Natural killer cell treated with Interleukin-12 subunit alpha and Interleukin-12 subunit beta and Interleukin-15 and Interleukin-18, amount 100 ng/mL, for 72 hours (primary cell): ENCODE data around the gene PTPN1. TPM values are rescaled to one million over a fixed set of nuclear protein-coding genes. Genes with fewer than 3 reads are reported as not detected.

Experiments
- ATAC-seq, 2 donors: fragments of 150-1000 bp; cut with Tn5 transposase in 1 of 2; sonication (Bioruptor Pico), chemical (Tn5 transposase) in 1 of 2; 2 replicates each; pipeline ENCODE4 v1.10.0; 2021
- DNase-seq: peaks from one replicate; pipeline ENCODE4 v3.0.0; 2022; ENCODE audit warnings: low spot score
- H3K27ac Mint-ChIP-seq, 2 donors: 1 replicate in 1 of 2; 2 replicates in 1 of 2; pipeline ENCODE4 v1.8.0; 2022; ENCODE audit warnings: mixed read lengths in 2 of 2, mild to moderate bottlenecking in 1 of 2, moderate library complexity in 1 of 2
- H3K27me3 Mint-ChIP-seq, 2 donors: 1 replicate in 1 of 2; 2 replicates in 1 of 2; pipeline ENCODE4 v1.8.0; 2022; ENCODE audit warnings: mixed read lengths in 2 of 2
- H3K36me3 Mint-ChIP-seq: one replicate; pipeline ENCODE4 v1.8.0; 2022; ENCODE audit warnings: mixed read lengths
- H3K4me1 Mint-ChIP-seq, 2 donors: 1 replicate in 1 of 2; 2 replicates in 1 of 2; pipeline ENCODE4 v1.8.0; 2022; ENCODE audit warnings: low read depth in 2 of 2, mixed read lengths in 2 of 2, mild to moderate bottlenecking in 1 of 2
- H3K4me3 Mint-ChIP-seq: one replicate; pipeline ENCODE4 v1.8.0; 2022; ENCODE audit warnings: mixed read lengths
- H3K9me3 Mint-ChIP-seq: 2 replicates; pipeline ENCODE4 v1.8.0; 2022; ENCODE audit warnings: mixed read lengths
- total RNA-seq, 2 donors: library from RNA; stranded (reverse); gene quantifications; one replicate each; pipeline ENCODE4 v1.2.3, GENCODE V29; 2022

PTPN1 gene
- total RNA-seq, 2 donors from 2014 or later = 74.3 to 105 TPM

DNA sequence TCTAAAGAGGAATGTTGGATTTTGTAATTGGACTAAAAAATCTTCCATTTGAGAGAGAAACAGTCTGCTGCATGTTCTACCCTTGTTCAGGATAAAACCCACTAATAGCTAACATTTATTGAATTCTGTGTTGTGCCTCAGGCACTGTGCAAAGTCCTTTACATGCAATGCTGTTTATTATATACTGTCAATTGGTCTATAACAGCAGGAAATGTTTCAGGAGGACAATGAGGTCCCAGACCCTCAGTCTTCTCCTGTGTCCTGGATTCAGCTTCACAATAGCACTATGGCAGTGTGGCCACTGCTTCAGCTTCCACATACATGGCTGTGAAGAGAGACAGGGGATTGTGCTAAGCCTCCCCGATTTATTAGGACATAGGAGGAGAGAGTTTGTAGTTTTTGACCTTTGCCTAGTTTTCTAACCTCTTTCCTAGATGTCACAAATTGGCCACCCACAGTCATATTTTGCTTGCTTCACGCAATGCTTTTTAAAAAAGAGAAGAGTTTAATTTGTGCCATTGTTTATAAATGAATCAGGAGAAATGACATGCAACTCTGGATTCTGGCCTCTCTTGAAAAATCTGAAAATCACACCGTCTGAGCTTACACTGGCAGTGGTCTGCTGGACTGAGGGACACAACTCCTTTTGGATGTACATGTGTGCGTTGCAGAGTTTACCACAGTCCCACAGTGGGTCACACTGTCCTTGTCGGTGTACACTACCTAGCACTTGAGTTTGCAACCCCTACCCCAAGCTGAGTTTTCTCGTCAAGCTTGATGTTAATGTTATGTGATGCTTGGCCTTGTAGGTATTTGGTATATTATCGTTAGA lies 11.3 kb downstream of the PTPN1 start:
- Mint-ChIP-seq H3K27me3 (no peaks in the 10 kb centered on the region), H3K4me1 (peaks cover 61 to 67% of the 10 kb centered on the region in 2 donors)

DNA sequence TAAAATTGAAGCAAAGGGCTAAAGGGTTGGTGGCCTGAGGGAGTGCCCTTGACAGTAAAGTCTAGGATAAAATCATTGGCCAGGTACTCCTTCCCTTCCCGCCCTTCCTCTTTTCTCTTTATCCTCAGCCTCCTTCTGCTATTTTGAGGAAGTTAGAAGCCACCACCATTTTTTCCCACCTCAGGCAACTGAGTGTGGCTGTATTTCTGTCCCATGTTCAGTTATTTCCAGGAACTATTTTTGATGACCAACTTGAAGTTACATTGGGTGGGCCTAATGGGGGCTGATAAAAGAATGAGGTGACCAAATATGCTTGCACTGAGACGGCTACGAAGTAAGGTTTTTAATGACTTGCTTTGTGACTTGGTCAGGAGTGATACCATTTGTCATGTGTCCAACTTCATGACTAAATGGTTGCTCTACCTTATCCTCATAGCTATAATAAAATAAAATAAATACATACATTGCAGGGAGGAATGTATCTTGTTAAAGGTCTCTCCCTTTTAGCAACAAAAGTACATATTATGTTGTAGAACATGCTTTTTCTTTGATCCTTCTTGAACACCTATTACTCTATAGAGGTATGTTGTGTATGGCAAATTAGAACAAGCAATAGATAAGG lies 12.0 kb downstream of the PTPN1 start:
- no peaks in the 10 kb centered on the region for H3K27me3 Mint-ChIP-seq
- peaks cover 55 to 61% of the 10 kb centered on the region in 2 donors for H3K4me1 Mint-ChIP-seq
- H3K36me3 Mint-ChIP-seq = peaks cover 9% of the 10 kb centered on the region
- DNase-seq (no peak), ATAC-seq (no peak)
- no peaks in the 10 kb centered on the region for H3K9me3 Mint-ChIP-seq
- no peak overlapping the region for H3K4me3 Mint-ChIP-seq
- peak overlapping the region; percentile 95 to 99 for H3K27ac Mint-ChIP-seq

More for the DNA sequence above, 11.3 kb downstream of the PTPN1 start:
- ATAC-seq (no peak), DNase-seq (no peak)
- H3K4me3 Mint-ChIP-seq = peak overlapping the region; percentile 35
- H3K9me3 Mint-ChIP-seq = no peaks in the 10 kb centered on the region
- peak overlapping the region; percentile 95 to 99 for H3K27ac Mint-ChIP-seq
- peaks cover 9% of the 10 kb centered on the region for H3K36me3 Mint-ChIP-seq

DNA sequence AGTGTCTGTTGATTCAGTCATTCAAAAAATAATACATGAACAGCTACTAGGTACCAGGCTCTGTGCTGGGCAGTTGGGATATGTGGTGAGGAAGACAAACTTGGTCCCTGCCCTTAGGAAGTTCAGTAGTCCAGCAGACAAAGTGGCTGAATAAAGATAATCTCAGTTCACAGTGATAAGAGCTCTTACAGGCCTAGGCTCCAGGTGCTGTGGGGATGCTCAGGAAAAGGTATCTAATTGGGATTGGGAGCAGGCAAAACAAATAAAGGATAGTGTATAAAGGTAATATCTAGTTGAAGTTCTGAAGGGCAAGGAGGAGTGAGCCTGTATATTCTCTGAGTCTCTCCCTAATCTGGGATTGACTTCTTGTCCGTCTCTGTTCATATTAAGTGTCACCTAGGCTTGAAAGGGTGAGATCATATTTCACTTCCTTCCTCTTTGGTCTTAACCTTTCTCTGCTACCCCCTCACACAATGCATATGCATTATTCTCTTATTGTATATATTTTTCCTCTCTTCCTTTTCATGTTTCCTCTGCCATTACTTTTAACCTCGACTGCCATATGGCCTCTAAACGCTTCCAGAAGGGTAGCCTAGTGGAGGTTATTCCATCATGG lies 13.5 kb downstream of the PTPN1 start:
- no peak for DNase-seq

DNA sequence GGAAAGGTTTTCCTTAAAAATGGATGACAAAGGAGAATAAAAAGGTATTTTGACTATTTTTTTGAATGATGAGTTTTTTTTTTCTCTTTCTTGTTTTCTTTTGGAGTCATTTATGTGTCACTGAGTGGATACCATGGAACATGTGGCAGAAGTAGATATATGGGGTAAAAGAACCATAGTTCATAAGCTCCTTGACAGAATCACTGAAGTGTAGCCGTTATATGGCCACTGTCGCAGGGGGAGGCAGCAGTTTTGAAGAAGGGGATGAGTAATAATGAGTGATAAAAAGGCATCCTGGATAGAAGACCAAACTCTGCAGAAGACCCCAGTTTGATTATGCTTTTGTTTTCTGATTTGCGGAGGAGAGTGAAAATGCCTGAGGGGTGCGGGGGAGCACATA lies 15.5 kb downstream of the PTPN1 start:
- Mint-ChIP-seq H3K9me3 (no peaks in the 10 kb centered on the region), H3K4me3 (no peak overlapping the region), H3K4me1 (peaks cover 34 to 39% of the 10 kb centered on the region in 2 donors), H3K27me3 (no peaks in the 10 kb centered on the region), H3K36me3 (peaks cover 5% of the 10 kb centered on the region), H3K27ac (no peak overlapping the region)
- DNase-seq = no peak
- ATAC-seq = no peak

More for the DNA sequence above, 13.5 kb downstream of the PTPN1 start:
- Mint-ChIP-seq H3K4me3 (peak overlapping the region; percentile 68), H3K36me3 (peaks cover 5% of the 10 kb centered on the region), H3K9me3 (no peaks in the 10 kb centered on the region), H3K27ac (peak overlapping the region; percentile 77 to 99), H3K4me1 (peaks cover 42 to 48% of the 10 kb centered on the region in 2 donors), H3K27me3 (no peaks in the 10 kb centered on the region)
- no peak for ATAC-seq

GRCh38 chr20:50526403-50526989 lies 16.3 kb downstream of the PTPN1 start:
- H3K36me3 Mint-ChIP-seq = peaks cover 5% of the 10 kb centered on the region
- H3K27ac Mint-ChIP-seq = no peak overlapping the region
- no peaks in the 10 kb centered on the region for H3K27me3 Mint-ChIP-seq
- DNase-seq (no peak), ATAC-seq (no peak)
- H3K4me1 Mint-ChIP-seq = peaks cover 28 to 35% of the 10 kb centered on the region in 2 donors
- no peaks in the 10 kb centered on the region for H3K9me3 Mint-ChIP-seq
- H3K4me3 Mint-ChIP-seq = no peak overlapping the region

GRCh38 chr20:50527068-50527605 lies 17.0 kb downstream of the PTPN1 start:
- Mint-ChIP-seq H3K9me3 (no peaks in the 10 kb centered on the region), H3K4me1 (peaks cover 31 to 35% of the 10 kb centered on the region in 2 donors), H3K4me3 (no peak overlapping the region), H3K36me3 (peaks cover 5% of the 10 kb centered on the region), H3K27me3 (no peaks in the 10 kb centered on the region), H3K27ac (no peak overlapping the region)
- ATAC-seq (no peak), DNase-seq (no peak)

DNA sequence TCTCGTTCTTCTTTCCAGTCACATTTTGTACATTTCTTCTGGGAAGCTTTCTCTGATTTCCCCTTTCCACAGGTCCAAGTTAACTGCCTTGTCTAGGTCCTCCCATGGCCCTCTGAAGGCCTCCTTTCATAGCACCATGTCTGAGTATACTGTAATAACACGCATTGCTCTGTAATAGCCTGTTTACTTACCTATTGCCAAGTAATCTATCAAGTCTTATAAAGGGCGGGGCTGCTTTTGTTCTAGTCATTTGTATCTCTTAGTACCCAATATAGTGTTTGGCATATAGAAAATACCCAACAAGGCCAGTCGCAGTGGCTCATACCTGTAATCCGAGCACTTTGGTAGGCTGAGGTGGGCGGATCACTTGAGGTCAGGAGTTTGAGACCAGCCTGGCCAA lies 17.9 kb downstream of the PTPN1 start:
- no peak overlapping the region for H3K27ac Mint-ChIP-seq
- no peak for ATAC-seq
- no peak overlapping the region for H3K4me3 Mint-ChIP-seq
- no peaks in the 10 kb centered on the region for H3K27me3 Mint-ChIP-seq
- no peaks in the 10 kb centered on the region for H3K9me3 Mint-ChIP-seq
- peaks cover 35 to 40% of the 10 kb centered on the region in 2 donors for H3K4me1 Mint-ChIP-seq
- H3K36me3 Mint-ChIP-seq = peaks cover 1% of the 10 kb centered on the region
- DNase-seq = no peak

GRCh38 chr20:50528804-50529351 lies 18.7 kb downstream of the PTPN1 start:
- peaks cover 33 to 40% of the 10 kb centered on the region in 2 donors for H3K4me1 Mint-ChIP-seq

GRCh38 chr20:50532221-50532620 lies 22.0 kb downstream of the PTPN1 start:
- Mint-ChIP-seq H3K36me3 (no peaks in the 10 kb centered on the region), H3K4me3 (no peak overlapping the region), H3K27ac (no peak overlapping the region), H3K9me3 (no peaks in the 10 kb centered on the region), H3K4me1 (peaks cover 50 to 62% of the 10 kb centered on the region in 2 donors), H3K27me3 (no peaks in the 10 kb centered on the region)
- no peak for DNase-seq
- no peak for ATAC-seq

More at GRCh38 chr20:50528804-50529351, 18.7 kb downstream of the PTPN1 start:
- DNase-seq (no peak), ATAC-seq (peak; percentile 40 to 60)
- Mint-ChIP-seq H3K9me3 (no peaks in the 10 kb centered on the region), H3K27ac (peak overlapping the region in 1 of 2 donors; percentile 47), H3K36me3 (no peaks in the 10 kb centered on the region), H3K27me3 (no peaks in the 10 kb centered on the region), H3K4me3 (peak overlapping the region; percentile 60)

GRCh38 chr20:50533061-50533460 lies 22.9 kb downstream of the PTPN1 start:
- no peaks in the 10 kb centered on the region for H3K36me3 Mint-ChIP-seq
- DNase-seq = no peak
- no peaks in the 10 kb centered on the region for H3K9me3 Mint-ChIP-seq
- H3K27ac Mint-ChIP-seq = peak overlapping the region in 1 of 2 donors; percentile 35
- no peaks in the 10 kb centered on the region for H3K27me3 Mint-ChIP-seq
- ATAC-seq = no peak
- H3K4me3 Mint-ChIP-seq = no peak overlapping the region
- peaks cover 57 to 70% of the 10 kb centered on the region in 2 donors for H3K4me1 Mint-ChIP-seq

DNA sequence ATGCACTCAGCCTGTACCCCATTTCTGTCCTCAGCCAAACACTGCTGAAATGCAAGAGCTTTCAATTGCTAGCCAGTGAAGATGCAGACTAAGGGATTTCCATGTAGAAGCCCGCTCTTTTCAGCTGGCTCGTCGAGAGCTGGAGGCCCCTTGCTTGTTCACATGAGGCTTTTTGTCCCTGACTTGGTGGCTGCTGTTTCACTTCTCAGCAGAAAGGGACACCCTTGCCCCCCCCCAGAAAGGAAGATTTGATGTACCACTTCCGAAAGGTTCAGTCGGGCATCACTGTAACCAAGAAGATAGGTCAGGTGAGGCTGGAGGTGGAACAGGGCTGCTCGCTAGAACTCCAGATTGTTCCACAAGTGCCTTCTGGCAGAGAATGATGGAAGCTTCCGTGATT lies 23.3 kb downstream of the PTPN1 start:
- Mint-ChIP-seq H3K27ac (peak overlapping the region; percentile 35 to 63), H3K36me3 (no peaks in the 10 kb centered on the region), H3K27me3 (no peaks in the 10 kb centered on the region), H3K4me1 (peaks cover 60 to 74% of the 10 kb centered on the region in 2 donors), H3K9me3 (no peaks in the 10 kb centered on the region), H3K4me3 (no peak overlapping the region)
- no peak for ATAC-seq
- DNase-seq = no peak

GRCh38 chr20:50534567-50534966 lies 24.4 kb downstream of the PTPN1 start:
- peaks cover 53 to 70% of the 10 kb centered on the region in 2 donors for H3K4me1 Mint-ChIP-seq
- H3K36me3 Mint-ChIP-seq = no peaks in the 10 kb centered on the region
- ATAC-seq (no peak), DNase-seq (no peak)
- H3K27me3 Mint-ChIP-seq = no peaks in the 10 kb centered on the region
- no peak overlapping the region for H3K4me3 Mint-ChIP-seq
- peak overlapping the region; percentile 5 to 63 for H3K27ac Mint-ChIP-seq
- H3K9me3 Mint-ChIP-seq = no peaks in the 10 kb centered on the region

GRCh38 chr20:50535162-50535561 lies 25.0 kb downstream of the PTPN1 start:
- H3K36me3 Mint-ChIP-seq = no peaks in the 10 kb centered on the region
- no peaks in the 10 kb centered on the region for H3K9me3 Mint-ChIP-seq
- no peaks in the 10 kb centered on the region for H3K27me3 Mint-ChIP-seq

More at GRCh38 chr20:50535162-50535561, 25.0 kb downstream of the PTPN1 start:
- Mint-ChIP-seq H3K27ac (peak overlapping the region; percentile 5 to 63), H3K4me1 (peaks cover 53 to 72% of the 10 kb centered on the region in 2 donors), H3K4me3 (no peak overlapping the region)
- ATAC-seq (no peak), DNase-seq (no peak)
